K562 (cell line): ENCODE measurements around the gene GPR107. TPM values are rescaled to one million over a fixed set of nuclear protein-coding genes. Genes with fewer than 3 reads are reported as not detected.

Experiments used
- BACH1 ChIP-seq: fragments of 200-800 bp; sonication (Bioruptor generic); IDR thresholded peaks from 2 replicates; pipeline ENCODE4 v1.6.1; 2016; ENCODE audit warnings: missing genetic modification characterization, missing compliant biosample characterization
- DMBX1 ChIP-seq: fragments of 250-450 bp; sonication (Bioruptor Pico); IDR thresholded peaks from 2 replicates; pipeline ENCODE4 v1.8.0; 2022; ENCODE audit warnings: inconsistent platforms, mild to moderate bottlenecking, moderate library complexity, borderline replicate concordance
- DNMT1 ChIP-seq: fragments of 450-650 bp; IDR thresholded peaks from 2 replicates; pipeline ENCODE4 v1.6.1; 2016; ENCODE audit warnings: antibody characterized with exemption, mild to moderate bottlenecking
- HDAC3 ChIP-seq: fragments of 450-650 bp; IDR thresholded peaks from 2 replicates; pipeline ENCODE4 v1.6.1; 2018; ENCODE audit warnings: borderline replicate concordance, mild to moderate bottlenecking, moderate library complexity; ENCODE audit not compliant: partially characterized antibody
- HNRNPUL1 ChIP-seq: fragments of 200-400 bp; formaldehyde crosslinking; IDR thresholded peaks from 2 replicates; pipeline ENCODE4 v1.6.1; 2017; ENCODE audit warnings: low read length
- HSF4 ChIP-seq: fragments of 250-450 bp; sonication (Bioruptor Pico); IDR thresholded peaks from 2 replicates; pipeline ENCODE4 v2.1.2; 2022; ENCODE audit warnings: mild to moderate bottlenecking, moderate library complexity, borderline replicate concordance
- KAT2B ChIP-seq: IDR thresholded peaks from one replicate; pipeline ENCODE4 v1.6.1; 2012; ENCODE audit warnings: low read depth, mild to moderate bottlenecking, control low read depth, inconsistent platforms, low read length, moderate library complexity
- MEIS2 ChIP-seq: fragments of 450-650 bp; IDR thresholded peaks from 2 replicates; pipeline ENCODE4 v1.6.1; 2014; ENCODE audit warnings: mild to moderate bottlenecking; ENCODE audit not compliant: partially characterized antibody
- MYNN ChIP-seq, 2 experiments: sonication (generic); formaldehyde crosslinking in 1 of 2; IDR thresholded peaks; 2 replicates each; pipeline versions ENCODE4 v1.5.0 to v1.6.1; 2016 to 2020; ENCODE audit warnings: antibody characterized with exemption in 1 of 2, missing genetic modification reagents in 1 of 2
- NR4A1 ChIP-seq, 2 experiments: fragments of 250-450 bp in 1 of 2; fragments of 450-650 bp in 1 of 2; sonication (Bioruptor Pico) in 1 of 2; IDR thresholded peaks; 2 replicates each; pipeline versions ENCODE4 v1.4.0 to v1.6.1; 2016 to 2020; ENCODE audit warnings: mild to moderate bottlenecking in 2 of 2, missing compliant biosample characterization in 1 of 2, missing genetic modification characterization in 1 of 2, moderate library complexity in 1 of 2
- POLR2A ChIP-seq: fragments of 450-650 bp; conservative IDR thresholded peaks from 2 replicates; pipeline ENCODE4 v1.6.1; 2016
- POLR3G ChIP-seq: IDR thresholded peaks from 2 replicates; pipeline ENCODE4 v1.6.1; 2011; ENCODE audit not compliant: insufficient read length, insufficient replicate concordance; ENCODE audit errors: extremely low read depth
- PYGO2 ChIP-seq: fragments of 450-650 bp; IDR thresholded peaks from 2 replicates; pipeline ENCODE4 v1.6.1; 2016; ENCODE audit warnings: mild to moderate bottlenecking, missing genetic modification characterization, moderate library complexity, missing compliant biosample characterization
- SOX6 ChIP-seq: fragments of 450-650 bp; IDR thresholded peaks from 2 replicates; pipeline ENCODE4 v1.6.1; 2014; ENCODE audit warnings: mild to moderate bottlenecking
- TEAD1 ChIP-seq, 2 experiments: fragments of 450-650 bp in 1 of 2; sonication (generic) in 1 of 2; formaldehyde crosslinking; IDR thresholded peaks; 2 replicates each; pipeline versions ENCODE4 v1.4.0 to v1.8.0; 2020 to 2022; ENCODE audit warnings: mild to moderate bottlenecking in 2 of 2, missing genetic modification reagents in 1 of 2
- XRCC4 ChIP-seq: IDR thresholded peaks from one replicate; pipeline ENCODE4 v1.6.1; 2011; ENCODE audit not compliant: insufficient read depth, insufficient read length; ENCODE audit errors: extremely low read depth
- ZFX ChIP-seq: sonication (generic); formaldehyde crosslinking; IDR thresholded peaks from 2 replicates; pipeline ENCODE4 v1.8.0; 2022; ENCODE audit warnings: mild to moderate bottlenecking, missing genetic modification reagents, moderate library complexity
- polyA plus RNA-seq, 8 experiments: library from polyadenylated mRNA; depleted of rRNA in 4 of 8; stranded (reverse) in 5 of 8; unstranded in 3 of 8; fragments of >200 nt; fragmentation: Nextera tagmentation in 2 of 8; fragmentation: Illumina TruSeq in 1 of 8; extraction: Ambion mirVana in 2 of 8; extraction: Trizol in 1 of 8; gene quantifications; 2 replicates each; pipeline versions ENCODE4 v1.2.1 to v1.2.3, GENCODE V29; 2011 to 2014; ENCODE audit warnings: inconsistent platforms in 1 of 8, missing spikeins in 1 of 8
- total RNA-seq, 7 experiments: library from RNA; depleted of rRNA in 6 of 7; stranded (reverse); fragments of >200 nt in 6 of 7; fragmentation: Illumina TruSeq in 2 of 7; extraction: Trizol in 2 of 7; gene quantifications; 2 replicates each; pipeline versions ENCODE4 v1.2.1 to v1.2.3, GENCODE V29; 2011 to 2021; ENCODE audit warnings: low replicate concordance in 1 of 7
- TF ChIP-seq, protein P1 (sequence below): sonication (generic); formaldehyde crosslinking; IDR thresholded peaks from 2 replicates; pipeline ENCODE4 v1.8.1; 2023; ENCODE audit warnings: mild to moderate bottlenecking, missing genetic modification reagents, moderate library complexity
- TF ChIP-seq, protein P2 (sequence below): fragments of 250-450 bp; sonication (Bioruptor Pico); IDR thresholded peaks from 2 replicates; pipeline ENCODE4 v1.5.1; 2021; ENCODE audit warnings: mild to moderate bottlenecking
- TF ChIP-seq, protein P3 (sequence below): fragments of 450-650 bp; formaldehyde crosslinking; conservative IDR thresholded peaks from 2 replicates; pipeline ENCODE4 v1.4.0; 2022; ENCODE audit warnings: mild to moderate bottlenecking, missing genetic modification characterization
- TF ChIP-seq, protein P4 (sequence below): fragments of 450-650 bp; formaldehyde crosslinking; IDR thresholded peaks from 2 replicates; pipeline ENCODE4 v1.4.0; 2022; ENCODE audit warnings: missing genetic modification characterization

The GPR107 gene
- total and polyA plus RNA-seq, 9 of the 15 experiments (the other 6 are each of a cell fraction or from before 2014, with no cell fraction given) = 3.2 to 34.6 (median 14.4) TPM

DNA sequence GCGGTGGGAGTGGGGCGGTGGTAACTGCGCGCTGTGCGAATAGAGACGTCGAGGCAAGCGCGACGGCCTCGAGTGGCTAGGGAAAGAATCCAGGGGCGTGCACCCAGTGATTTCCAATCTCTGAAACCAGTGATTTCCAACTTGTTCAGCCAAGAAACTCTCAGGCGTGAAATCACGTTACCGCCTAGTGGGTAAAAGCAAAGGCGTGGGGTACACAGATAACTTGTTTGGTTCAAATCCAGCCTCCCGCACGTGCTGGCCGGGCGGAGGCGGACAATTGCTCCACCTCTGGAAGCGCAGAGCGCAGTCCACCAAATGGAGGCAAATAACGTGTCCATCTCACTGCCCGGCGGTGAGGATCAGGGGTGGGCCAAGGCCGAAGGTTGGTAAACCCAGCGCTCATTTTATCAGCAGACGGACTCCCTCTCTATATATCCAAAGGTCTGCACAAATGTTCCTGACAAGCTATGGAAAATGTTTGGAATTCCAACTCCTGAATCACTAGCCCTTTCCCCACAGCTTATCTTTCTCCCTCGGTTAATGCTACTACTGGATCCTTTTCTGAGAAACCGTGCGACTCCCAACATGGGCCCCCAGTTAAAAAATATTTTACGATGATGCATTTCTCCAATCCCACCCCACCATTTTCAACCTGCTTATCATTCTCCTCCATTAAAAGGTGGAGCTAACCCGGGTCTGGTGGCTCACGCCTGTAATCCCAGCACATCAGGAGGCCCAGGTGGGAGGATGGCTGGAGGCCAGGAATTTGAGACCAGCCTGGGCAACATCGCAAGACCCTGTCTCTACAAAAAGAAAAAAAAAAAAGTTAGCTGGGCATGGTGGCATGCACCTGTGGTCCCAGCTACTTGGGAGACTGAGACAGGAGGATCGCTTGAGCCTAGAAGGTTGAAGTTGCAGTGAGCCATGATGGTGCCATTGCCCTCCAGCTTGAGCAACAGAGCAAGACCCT, 9.8 kb upstream of the GPR107 start (continued):
- no peak for TF ChIP-seq HSF4
- no peak for TF ChIP-seq POLR2A
- TF ChIP-seq, protein P1, sequence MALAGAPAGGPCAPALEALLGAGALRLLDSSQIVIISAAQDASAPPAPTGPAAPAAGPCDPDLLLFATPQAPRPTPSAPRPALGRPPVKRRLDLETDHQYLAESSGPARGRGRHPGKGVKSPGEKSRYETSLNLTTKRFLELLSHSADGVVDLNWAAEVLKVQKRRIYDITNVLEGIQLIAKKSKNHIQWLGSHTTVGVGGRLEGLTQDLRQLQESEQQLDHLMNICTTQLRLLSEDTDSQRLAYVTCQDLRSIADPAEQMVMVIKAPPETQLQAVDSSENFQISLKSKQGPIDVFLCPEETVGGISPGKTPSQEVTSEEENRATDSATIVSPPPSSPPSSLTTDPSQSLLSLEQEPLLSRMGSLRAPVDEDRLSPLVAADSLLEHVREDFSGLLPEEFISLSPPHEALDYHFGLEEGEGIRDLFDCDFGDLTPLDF = no peak
- no peak for TF ChIP-seq BACH1 (tag)
- TF ChIP-seq POLR3G = no peak
- TF ChIP-seq, protein P2, sequence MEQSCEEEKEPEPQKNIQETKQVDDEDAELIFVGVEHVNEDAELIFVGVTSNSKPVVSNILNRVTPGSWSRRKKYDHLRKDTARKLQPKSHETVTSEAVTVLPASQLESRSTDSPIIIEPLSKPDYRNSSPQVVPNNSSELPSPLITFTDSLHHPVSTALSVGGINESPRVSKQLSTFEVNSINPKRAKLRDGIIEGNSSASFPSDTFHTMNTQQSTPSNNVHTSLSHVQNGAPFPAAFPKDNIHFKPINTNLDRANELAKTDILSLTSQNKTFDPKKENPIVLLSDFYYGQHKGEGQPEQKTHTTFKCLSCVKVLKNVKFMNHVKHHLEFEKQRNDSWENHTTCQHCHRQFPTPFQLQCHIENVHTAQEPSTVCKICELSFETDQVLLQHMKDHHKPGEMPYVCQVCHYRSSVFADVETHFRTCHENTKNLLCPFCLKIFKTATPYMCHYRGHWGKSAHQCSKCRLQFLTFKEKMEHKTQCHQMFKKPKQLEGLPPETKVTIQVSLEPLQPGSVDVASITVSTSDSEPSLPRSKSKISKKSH (CRISPR knock-in tag) = no peak
- peak; percentile 65; the same call in 1 of the 2 replicates for TF ChIP-seq DMBX1 (CRISPR knock-in tag)
- TF ChIP-seq, protein P3, sequence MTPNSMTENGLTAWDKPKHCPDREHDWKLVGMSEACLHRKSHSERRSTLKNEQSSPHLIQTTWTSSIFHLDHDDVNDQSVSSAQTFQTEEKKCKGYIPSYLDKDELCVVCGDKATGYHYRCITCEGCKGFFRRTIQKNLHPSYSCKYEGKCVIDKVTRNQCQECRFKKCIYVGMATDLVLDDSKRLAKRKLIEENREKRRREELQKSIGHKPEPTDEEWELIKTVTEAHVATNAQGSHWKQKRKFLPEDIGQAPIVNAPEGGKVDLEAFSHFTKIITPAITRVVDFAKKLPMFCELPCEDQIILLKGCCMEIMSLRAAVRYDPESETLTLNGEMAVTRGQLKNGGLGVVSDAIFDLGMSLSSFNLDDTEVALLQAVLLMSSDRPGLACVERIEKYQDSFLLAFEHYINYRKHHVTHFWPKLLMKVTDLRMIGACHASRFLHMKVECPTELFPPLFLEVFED (CRISPR knock-in tag) = no peak
- TF ChIP-seq TEAD1 (CRISPR knock-in tag; IDR thresholded peaks at IDR 0.05) = peak in 1 of 2 experiments; percentile 76; a peak in 2 of 4 replicates
- no peak for TF ChIP-seq XRCC4
- peak; percentile 83 for TF ChIP-seq SOX6
- no peak for TF ChIP-seq HDAC3
- no peak for TF ChIP-seq KAT2B
- no peak for TF ChIP-seq MEIS2
- no peak for TF ChIP-seq HNRNPUL1
- no peak for TF ChIP-seq ZFX
- TF ChIP-seq, protein P4, sequence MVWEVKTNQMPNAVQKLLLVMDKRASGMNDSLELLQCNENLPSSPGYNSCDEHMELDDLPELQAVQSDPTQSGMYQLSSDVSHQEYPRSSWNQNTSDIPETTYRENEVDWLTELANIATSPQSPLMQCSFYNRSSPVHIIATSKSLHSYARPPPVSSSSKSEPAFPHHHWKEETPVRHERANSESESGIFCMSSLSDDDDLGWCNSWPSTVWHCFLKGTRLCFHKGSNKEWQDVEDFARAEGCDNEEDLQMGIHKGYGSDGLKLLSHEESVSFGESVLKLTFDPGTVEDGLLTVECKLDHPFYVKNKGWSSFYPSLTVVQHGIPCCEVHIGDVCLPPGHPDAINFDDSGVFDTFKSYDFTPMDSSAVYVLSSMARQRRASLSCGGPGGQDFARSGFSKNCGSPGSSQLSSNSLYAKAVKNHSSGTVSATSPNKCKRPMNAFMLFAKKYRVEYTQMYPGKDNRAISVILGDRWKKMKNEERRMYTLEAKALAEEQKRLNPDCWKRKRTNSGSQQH = no peak
- no peak for TF ChIP-seq NR4A1 (CRISPR knock-in tag; IDR thresholded peaks at IDR 0.05)
- TF ChIP-seq NR4A1 (tag; IDR thresholded peaks at IDR 0.05) = no peak; the same call in 1 of the 2 replicates
- TF ChIP-seq DNMT1 = no peak
- no peak for TF ChIP-seq MYNN (IDR thresholded peaks at IDR 0.05)
- TF ChIP-seq MYNN (CRISPR knock-in tag; IDR thresholded peaks at IDR 0.05) = no peak
- TF ChIP-seq PYGO2 = no peak
